DMS114 treated with DMSO at 0.1 percent for 48 hours (cell line): ENCODE data around the gene CALHM3.

Experiments
- DNase-seq: peaks from one replicate; lab custom pipeline; 2025; ENCODE audit not compliant: unreplicated experiment; lab: John Stamatoyannopoulos, UW

Gene CALHM3

GRCh38 chr10:103475437-103475836 is 3.6 kb downstream of the CALHM3 start:
- no peak for DNase-seq

GRCh38 chr10:103474077-103474476 is 5.0 kb downstream of the CALHM3 start:
- no peak for DNase-seq

GRCh38 chr10:103473261-103473671 is 5.8 kb downstream of the CALHM3 start:
- no peak for DNase-seq

- DNase-seq, result no peak
Observed at GRCh38 chr10:103472005-103472404, 7.0 kb downstream of the CALHM3 start.

- no peak for DNase-seq
Observed at GRCh38 chr10:103470761-103471653, 8.0 kb downstream of the CALHM3 start.

- no peak for DNase-seq
Observed at GRCh38 chr10:103469201-103469600, 9.8 kb downstream of the CALHM3 start.

GRCh38 chr10:103467406-103467805 is 11.6 kb downstream of the CALHM3 start:
- DNase-seq, result no peak

- no peak for DNase-seq
Observed at GRCh38 chr10:103466734-103467133, 12.3 kb downstream of the CALHM3 start.

GRCh38 chr10:103465411-103466179 is 13.4 kb downstream of the CALHM3 start:
- no peak for DNase-seq

- no peak for DNase-seq
Observed at GRCh38 chr10:103463499-103463898, 15.5 kb downstream of the CALHM3 start.

GRCh38 chr10:103459615-103460014 is 19.4 kb downstream of the CALHM3 start:
- no peak for DNase-seq

GRCh38 chr10:103458720-103459119 is 20.3 kb downstream of the CALHM3 start, which contains the start of gene CALHM1:
Gene CALHM1, minus strand, starts transcription at chr10:103458900. Its CDS starts 149 bp downstream, at chr10:103458751.
- no peak for DNase-seq

- no peak for DNase-seq
Observed at GRCh38 chr10:103457896-103458583, 21.0 kb downstream of the CALHM3 start.

GRCh38 chr10:103457176-103457712 is 21.8 kb downstream of the CALHM3 start:
- no peak for DNase-seq

GRCh38 chr10:103456074-103456660 is 22.9 kb downstream of the CALHM3 start:
- DNase-seq, result no peak

GRCh38 chr10:103455235-103455634 is 23.8 kb downstream of the CALHM3 start:
- DNase-seq, result no peak

- no peak for DNase-seq
Observed at GRCh38 chr10:103454026-103454425, 25.0 kb downstream of the CALHM3 start.

- no peak for DNase-seq
Observed at GRCh38 chr10:103452506-103453230, 26.4 kb downstream of the CALHM3 start.

- no peak for DNase-seq
Observed at GRCh38 chr10:103451831-103452505, 27.1 kb downstream of the CALHM3 start, which contains the start of gene CALHM2. Gene CALHM2, minus strand, starts transcription at chr10:103452370. Its CDS starts 2,429 bp downstream, at chr10:103449941.
